Body of pancreas (tissue), 4 donors: ENCODE data around the gene HSBP1L1. TPM values are rescaled to one million over a fixed set of nuclear protein-coding genes. Genes with fewer than 3 reads are reported as not detected.

ENCODE experiments used
- ATAC-seq: fragments of 150-250 bp; one replicate; pipeline ENCODE4 v1.9.1; 2016
- DNase-seq, 4 donors: peaks; one replicate each; pipeline ENCODE4 v3.0.0-alpha.2; 2019
- H3K27ac ChIP-seq, 4 donors: fragments of 200-600 bp; sonication (generic); 1 replicate in 3 of 4; 2 replicates in 1 of 4; pipeline versions ENCODE4 v1.5.1 to v1.6.1; 2016 to 2019; ENCODE audit warnings: mild to moderate bottlenecking in 1 of 4, mixed read lengths in 1 of 4, moderate library complexity in 1 of 4
- H3K27me3 ChIP-seq, 2 donors: fragments of 200-600 bp; sonication (generic); one replicate each; pipeline ENCODE4 v1.6.0; 2016; ENCODE audit warnings: mild to moderate bottlenecking in 1 of 2
- H3K36me3 ChIP-seq, 2 donors: fragments of 200-600 bp; sonication (generic); replicated peaks in 1 of 2; 2 replicates each; pipeline ENCODE4 v1.5.1; 2016; ENCODE audit warnings: low read depth in 2 of 2; ENCODE audit not compliant: insufficient read depth in 1 of 2
- H3K4me1 ChIP-seq: fragments of 200-600 bp; sonication (generic); one replicate; pipeline ENCODE4 v1.6.0; 2016
- H3K4me3 ChIP-seq, 2 donors: fragments of 200-600 bp; sonication (generic); 1 replicate in 1 of 2; 2 replicates in 1 of 2; pipeline ENCODE4 v1.5.1; 2016 to 2019
- H3K9me3 ChIP-seq, 3 donors: fragments of 200-600 bp; sonication (generic); 1 replicate in 2 of 3; 2 replicates in 1 of 3; pipeline ENCODE4 v1.5.1; 2016
- POLR2A ChIP-seq, 3 donors: fragments of 450-650 bp; IDR thresholded peaks; one replicate each; pipeline ENCODE4 v1.6.1; 2016; ENCODE audit warnings: antibody characterized with exemption in 3 of 3, mild to moderate bottlenecking in 2 of 3
- WGBS, 2 donors: methylation state at CpG; one replicate each; pipeline ENCODE4 v1.1.5; 2017; 5-methylcytosine and 5-hydroxymethylcytosine counted together
- intact Hi-C: fragments of 100-400 bp; cut with DNase I; formaldehyde crosslinking; loops from one replicate; pipeline ENCODE4 v1.15.1; 2023
- total RNA-seq, 2 donors: library from RNA; depleted of rRNA; stranded (reverse); fragments of >200 nt; gene quantifications; one replicate each; pipeline ENCODE4 v1.1.0, GENCODE V29; 2016
- TF ChIP-seq, protein P1 (sequence below), 7 experiments: fragments of 450-650 bp in 4 of 7; fragments of 200-600 bp in 3 of 7; sonication (generic) in 3 of 7; IDR thresholded peaks; one replicate each; pipeline ENCODE4 v1.5.1; 2016 to 2019; ENCODE audit warnings: antibody characterized with exemption in 7 of 7

Gene HSBP1L1
- total RNA-seq, 2 donors from 2014 or later, result 14.8 to 22.1 TPM

DNA sequence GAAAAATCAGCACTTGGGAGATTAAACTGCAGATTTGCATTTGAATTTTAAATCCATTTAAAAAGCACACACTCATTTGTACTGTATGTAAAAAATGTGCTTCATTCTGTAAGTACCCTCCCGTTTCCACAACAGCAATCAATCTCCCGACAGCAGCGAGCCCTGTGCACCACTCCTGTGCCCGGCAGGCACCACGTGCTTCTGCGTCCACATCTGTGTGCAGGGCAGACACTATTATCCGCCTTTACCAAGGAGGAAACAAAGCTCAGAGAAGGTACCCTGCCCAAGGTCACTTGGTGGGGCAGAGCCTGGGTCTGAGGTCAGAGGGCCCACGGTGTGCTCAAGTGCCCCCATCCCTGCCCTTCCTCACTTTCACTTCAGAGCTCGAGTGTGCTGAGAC lies 7.5 kb downstream of the HSBP1L1 start:
- H3K27ac ChIP-seq, result no peak overlapping the region
- peaks cover 8% of the 10 kb centered on the region for H3K4me1 ChIP-seq
- no peaks in the 10 kb centered on the region for H3K27me3 ChIP-seq
- TF ChIP-seq, protein P1, sequence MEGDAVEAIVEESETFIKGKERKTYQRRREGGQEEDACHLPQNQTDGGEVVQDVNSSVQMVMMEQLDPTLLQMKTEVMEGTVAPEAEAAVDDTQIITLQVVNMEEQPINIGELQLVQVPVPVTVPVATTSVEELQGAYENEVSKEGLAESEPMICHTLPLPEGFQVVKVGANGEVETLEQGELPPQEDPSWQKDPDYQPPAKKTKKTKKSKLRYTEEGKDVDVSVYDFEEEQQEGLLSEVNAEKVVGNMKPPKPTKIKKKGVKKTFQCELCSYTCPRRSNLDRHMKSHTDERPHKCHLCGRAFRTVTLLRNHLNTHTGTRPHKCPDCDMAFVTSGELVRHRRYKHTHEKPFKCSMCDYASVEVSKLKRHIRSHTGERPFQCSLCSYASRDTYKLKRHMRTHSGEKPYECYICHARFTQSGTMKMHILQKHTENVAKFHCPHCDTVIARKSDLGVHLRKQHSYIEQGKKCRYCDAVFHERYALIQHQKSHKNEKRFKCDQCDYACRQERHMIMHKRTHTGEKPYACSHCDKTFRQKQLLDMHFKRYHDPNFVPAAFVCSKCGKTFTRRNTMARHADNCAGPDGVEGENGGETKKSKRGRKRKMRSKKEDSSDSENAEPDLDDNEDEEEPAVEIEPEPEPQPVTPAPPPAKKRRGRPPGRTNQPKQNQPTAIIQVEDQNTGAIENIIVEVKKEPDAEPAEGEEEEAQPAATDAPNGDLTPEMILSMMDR (IDR thresholded peaks at IDR 0.05), result no peak
- TF ChIP-seq POLR2A (IDR thresholded peaks at IDR 0.05), result no peak
- ATAC-seq, result no peak
- DNase-seq, result no peak
- no peaks in the 10 kb centered on the region for H3K9me3 ChIP-seq
- intact Hi-C loops, result no loop called here
- no peak overlapping the region for H3K4me3 ChIP-seq
- WGBS, 2 donors, result 84 to 90% methylated on average over 9 of the region's 9 CpGs
- peaks cover 0 to 12% of the 10 kb centered on the region in 2 donors for H3K36me3 ChIP-seq

GRCh38 chr18:79972720-79973119 lies 8.3 kb downstream of the HSBP1L1 start:
- WGBS, 2 donors, result 86 to 90% methylated on average over 3 of the region's 3 CpGs
- no peak overlapping the region for H3K4me3 ChIP-seq
- no peaks in the 10 kb centered on the region for H3K27me3 ChIP-seq
- H3K36me3 ChIP-seq, result peaks cover 0 to 12% of the 10 kb centered on the region in 2 donors
- H3K27ac ChIP-seq, result no peak overlapping the region
- ATAC-seq, result no peak
- no peaks in the 10 kb centered on the region for H3K9me3 ChIP-seq
- intact Hi-C loops, result no loop called here
- peaks cover 8% of the 10 kb centered on the region for H3K4me1 ChIP-seq
- no peak for DNase-seq
- TF ChIP-seq POLR2A (IDR thresholded peaks at IDR 0.05), result no peak
- TF ChIP-seq, protein P1 (IDR thresholded peaks at IDR 0.05), result no peak

- DNase-seq (no peak), ATAC-seq (no peak)
- peaks cover 0 to 10% of the 10 kb centered on the region in 2 donors for H3K36me3 ChIP-seq
- H3K4me3 ChIP-seq, result no peak overlapping the region
- TF ChIP-seq POLR2A (IDR thresholded peaks at IDR 0.05), result no peak
- TF ChIP-seq, protein P1 (IDR thresholded peaks at IDR 0.05), result no peak
- H3K27me3 ChIP-seq, result no peaks in the 10 kb centered on the region
- H3K9me3 ChIP-seq, result no peaks in the 10 kb centered on the region
- H3K27ac ChIP-seq, result no peak overlapping the region
- peaks cover 8% of the 10 kb centered on the region for H3K4me1 ChIP-seq
- WGBS, 2 donors, result 88 to 92% methylated on average over 16 of the region's 16 CpGs
- intact Hi-C loops, result no loop called here
Observed at GRCh38 chr18:79973517-79973916, 9.1 kb downstream of the HSBP1L1 start.

- no peak for ATAC-seq
- DNase-seq, result no peak
- TF ChIP-seq, protein P1 (IDR thresholded peaks at IDR 0.05), result no peak
- no peak for TF ChIP-seq POLR2A (IDR thresholded peaks at IDR 0.05)
- no peak overlapping the region for H3K27ac ChIP-seq
- peaks cover 0 to 10% of the 10 kb centered on the region in 2 donors for H3K36me3 ChIP-seq
- no peaks in the 10 kb centered on the region for H3K9me3 ChIP-seq
- intact Hi-C loops, result no loop called here
- 95 to 97% methylated on average over 4 of the region's 4 CpGs for WGBS, 2 donors
- no peaks in the 10 kb centered on the region for H3K27me3 ChIP-seq
- no peak overlapping the region for H3K4me3 ChIP-seq
- peaks cover 8% of the 10 kb centered on the region for H3K4me1 ChIP-seq
Observed at GRCh38 chr18:79974025-79974654, 9.7 kb downstream of the HSBP1L1 start.

- 54 to 65% methylated on average over 4 of the region's 4 CpGs for WGBS, 2 donors
- H3K36me3 ChIP-seq, result peaks cover 0 to 10% of the 10 kb centered on the region in 2 donors
- H3K9me3 ChIP-seq, result no peaks in the 10 kb centered on the region
- H3K4me3 ChIP-seq, result no peak overlapping the region
- TF ChIP-seq, protein P1 (IDR thresholded peaks at IDR 0.05), result no peak
- no peak for TF ChIP-seq POLR2A (IDR thresholded peaks at IDR 0.05)
- no peak for ATAC-seq
- no peak overlapping the region for H3K27ac ChIP-seq
- no peak for DNase-seq
- no peaks in the 10 kb centered on the region for H3K27me3 ChIP-seq
- intact Hi-C loops, result no loop called here
- H3K4me1 ChIP-seq, result peaks cover 8% of the 10 kb centered on the region
Observed at GRCh38 chr18:79975043-79975442, 10.6 kb downstream of the HSBP1L1 start.
